ENCODE data around the gene SUGCT. TPM values are rescaled to one million over a fixed set of nuclear protein-coding genes. Genes with fewer than 3 reads are reported as not detected.

Gene SUGCT
- total RNA-seq, 1 donor from 2014 or later, result 12.0 TPM

DNA sequence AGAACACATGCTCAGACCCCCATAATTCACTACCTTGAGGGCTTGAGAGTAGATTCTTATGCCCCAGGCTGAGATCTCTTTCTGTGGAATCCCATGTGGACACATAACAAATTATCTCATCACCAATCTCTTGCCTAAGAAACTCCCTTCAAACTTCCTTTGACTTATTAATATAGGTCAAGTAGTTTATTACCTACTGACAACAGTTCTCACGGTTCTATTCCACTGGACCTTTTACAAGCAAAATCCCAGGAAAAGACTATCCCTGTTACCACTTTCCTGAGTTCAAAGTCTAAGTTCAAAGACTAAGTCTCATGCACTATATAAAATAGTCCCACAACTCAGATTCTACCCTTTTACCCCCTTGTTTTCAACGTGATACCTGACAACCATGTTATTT lies 754.7 kb downstream of the SUGCT start:
- H3K9ac ChIP-seq (ENCODE audit: low read depth in 1 of 3, low read length in 3 of 3), result no peak overlapping the region
- H3K4me1 ChIP-seq (ENCODE audit: control insufficient read depth in 3 of 3, insufficient read depth in 3 of 3, low read length in 3 of 3), result no peaks in the 10 kb centered on the region
- H3K9me3 ChIP-seq (ENCODE audit: control insufficient read depth in 3 of 3, low read length in 3 of 3), result peaks cover 0 to 3% (median 0%) of the 10 kb centered on the region in 3 donors
- H3K27ac ChIP-seq (ENCODE audit: low read depth, low read length), result no peak overlapping the region
- no peak overlapping the region for H3K4me3 ChIP-seq (ENCODE audit: low read length in 3 of 3)
- no peaks in the 10 kb centered on the region for H3K27me3 ChIP-seq (ENCODE audit: control insufficient read depth in 3 of 3, insufficient read depth in 3 of 3, low read length in 3 of 3)
- H3K36me3 ChIP-seq (ENCODE audit: control insufficient read depth in 3 of 3, insufficient read depth in 3 of 3, low read length in 3 of 3), result no peaks in the 10 kb centered on the region

DNA sequence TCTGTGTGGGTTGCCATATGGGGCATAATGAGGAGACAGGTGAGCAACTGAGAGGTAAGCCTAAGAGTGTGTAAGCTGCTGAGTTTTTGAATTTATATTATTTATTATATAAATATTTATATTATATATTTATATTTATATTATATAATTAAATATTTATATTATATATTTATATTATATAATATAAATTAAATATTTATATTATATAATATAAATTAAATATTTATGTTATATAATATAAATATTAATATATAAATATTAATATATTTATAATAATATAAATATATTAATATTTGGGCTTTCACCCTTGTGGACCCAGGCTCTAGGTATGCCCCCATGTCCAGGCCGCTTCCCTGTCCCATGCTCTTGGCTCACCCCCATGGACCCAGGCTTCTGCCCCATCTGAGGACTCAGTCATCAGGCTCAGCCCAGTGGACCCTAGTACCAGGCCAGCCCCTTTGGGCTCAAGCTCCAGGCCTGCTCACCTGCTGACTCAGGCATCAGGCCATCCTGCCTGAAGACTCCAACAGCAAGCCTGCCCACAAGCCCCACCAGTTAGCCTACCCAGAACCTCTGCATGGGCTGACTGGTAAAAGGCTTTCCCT lies 755.4 kb downstream of the SUGCT start:
- no peak overlapping the region for H3K9ac ChIP-seq (ENCODE audit: low read depth in 1 of 3, low read length in 3 of 3)
- no peaks in the 10 kb centered on the region for H3K27me3 ChIP-seq (ENCODE audit: control insufficient read depth in 3 of 3, insufficient read depth in 3 of 3, low read length in 3 of 3)
- no peak overlapping the region for H3K4me3 ChIP-seq (ENCODE audit: low read length in 3 of 3)

DNA sequence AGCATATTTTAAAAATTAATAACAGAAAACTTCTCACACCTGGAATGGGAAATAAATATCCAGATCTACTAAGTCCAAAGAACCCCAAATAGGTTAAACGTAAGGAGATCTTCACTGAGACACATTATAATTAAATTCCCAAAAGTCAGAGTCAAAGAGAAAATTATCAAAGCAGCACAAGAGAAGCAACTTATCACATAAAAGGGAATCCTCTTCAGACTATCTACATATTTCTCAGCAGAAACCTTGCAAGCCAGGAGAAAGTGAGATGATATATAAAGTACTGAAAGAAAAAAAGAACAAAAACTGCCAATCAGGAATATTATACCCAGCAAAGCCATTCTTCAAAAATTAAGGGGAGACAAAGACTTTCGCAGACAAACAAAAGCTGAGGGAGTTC lies 756.4 kb downstream of the SUGCT start:
- Histone ChIP-seq H3K27ac (ENCODE audit: low read depth, low read length) (no peak overlapping the region), H3K9me3 (ENCODE audit: control insufficient read depth in 3 of 3, low read length in 3 of 3) (peaks cover 0 to 4% (median 0%) of the 10 kb centered on the region in 3 donors), H3K4me1 (ENCODE audit: control insufficient read depth in 3 of 3, insufficient read depth in 3 of 3, low read length in 3 of 3) (no peaks in the 10 kb centered on the region), H3K9ac (ENCODE audit: low read depth in 1 of 3, low read length in 3 of 3) (no peak overlapping the region), H3K27me3 (ENCODE audit: control insufficient read depth in 3 of 3, insufficient read depth in 3 of 3, low read length in 3 of 3) (no peaks in the 10 kb centered on the region), H3K4me3 (ENCODE audit: low read length in 3 of 3) (no peak overlapping the region), H3K36me3 (ENCODE audit: control insufficient read depth in 3 of 3, insufficient read depth in 3 of 3, low read length in 3 of 3) (no peaks in the 10 kb centered on the region)

More for the DNA sequence above, 755.4 kb downstream of the SUGCT start:
- Histone ChIP-seq H3K9me3 (ENCODE audit: control insufficient read depth in 3 of 3, low read length in 3 of 3) (peaks cover 0 to 3% (median 0%) of the 10 kb centered on the region in 3 donors), H3K36me3 (ENCODE audit: control insufficient read depth in 3 of 3, insufficient read depth in 3 of 3, low read length in 3 of 3) (no peaks in the 10 kb centered on the region), H3K4me1 (ENCODE audit: control insufficient read depth in 3 of 3, insufficient read depth in 3 of 3, low read length in 3 of 3) (no peaks in the 10 kb centered on the region), H3K27ac (ENCODE audit: low read depth, low read length) (no peak overlapping the region)

DNA sequence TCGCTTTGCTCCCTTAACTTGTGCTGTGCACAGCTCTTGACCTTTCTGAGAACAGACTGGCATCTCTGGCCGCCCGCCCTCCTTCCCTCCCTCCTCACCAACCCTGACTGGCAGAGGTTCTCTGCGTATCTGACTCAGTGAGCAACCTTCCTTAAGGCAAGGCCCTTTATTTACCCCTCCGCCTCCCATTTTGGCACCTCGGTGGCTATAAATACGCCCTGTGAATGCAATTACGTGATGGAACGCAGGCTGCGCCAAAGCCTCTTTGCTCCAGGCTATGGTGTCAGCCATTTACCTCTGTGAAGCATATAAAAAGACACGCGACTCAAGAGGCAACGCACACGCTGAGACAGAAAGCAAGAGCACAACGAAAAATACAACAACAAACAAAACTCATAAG lies 764.3 kb downstream of the SUGCT start:
- peaks cover 0 to 2% (median 0%) of the 10 kb centered on the region in 3 donors for H3K9me3 ChIP-seq (ENCODE audit: control insufficient read depth in 3 of 3, low read length in 3 of 3)
- peak overlapping the region; percentile 62 for H3K27ac ChIP-seq (ENCODE audit: low read depth, low read length)
- no peak overlapping the region for H3K9ac ChIP-seq (ENCODE audit: low read depth in 1 of 3, low read length in 3 of 3)
- no peaks in the 10 kb centered on the region for H3K27me3 ChIP-seq (ENCODE audit: control insufficient read depth in 3 of 3, insufficient read depth in 3 of 3, low read length in 3 of 3)
- H3K4me1 ChIP-seq (ENCODE audit: control insufficient read depth in 3 of 3, insufficient read depth in 3 of 3, low read length in 3 of 3), result no peaks in the 10 kb centered on the region
- no peak overlapping the region for H3K4me3 ChIP-seq (ENCODE audit: low read length in 3 of 3)
- no peaks in the 10 kb centered on the region for H3K36me3 ChIP-seq (ENCODE audit: control insufficient read depth in 3 of 3, insufficient read depth in 3 of 3, low read length in 3 of 3)

DNA sequence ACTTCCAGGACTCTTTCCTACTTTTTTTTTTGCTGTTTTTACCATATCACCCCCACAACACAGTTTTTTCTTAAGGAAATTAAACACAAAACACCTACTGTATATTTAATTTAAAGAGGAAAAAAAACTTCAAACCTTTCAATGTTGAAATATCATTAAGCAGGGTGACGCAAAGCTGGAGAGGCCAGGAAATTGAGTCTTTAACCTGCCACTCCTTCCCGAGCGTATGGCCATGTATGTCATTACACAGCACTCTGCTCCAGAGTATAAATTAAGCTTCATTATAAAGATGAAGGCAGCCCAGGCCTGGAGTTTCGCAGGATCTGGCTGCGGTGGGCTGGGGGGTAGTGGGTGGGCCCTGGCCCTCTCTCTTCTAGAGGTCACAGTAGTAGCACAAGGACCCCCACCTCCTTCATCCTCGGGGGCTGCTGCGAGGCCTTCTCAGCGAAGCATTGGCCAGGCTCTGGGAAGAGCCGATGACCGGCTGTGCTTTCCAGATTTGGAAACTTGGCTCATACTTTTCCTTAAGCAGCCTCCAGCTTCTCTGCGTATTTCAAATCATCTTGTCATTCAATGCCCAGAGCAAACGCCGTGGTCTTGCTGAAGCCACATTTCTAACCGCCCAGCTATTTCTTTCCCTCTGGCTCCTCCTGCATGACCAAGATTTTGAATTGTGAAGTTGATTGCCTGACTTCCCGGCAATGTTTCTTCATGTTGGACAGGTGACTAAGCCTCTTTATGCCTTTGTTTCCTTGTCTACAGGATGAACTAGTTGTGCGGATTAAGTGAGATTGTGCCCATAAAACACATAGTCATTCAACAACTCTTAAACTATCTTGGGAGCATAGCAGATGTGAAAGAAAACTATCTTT lies 765.1 kb downstream of the SUGCT start:
- H3K9ac ChIP-seq (ENCODE audit: low read depth in 1 of 3, low read length in 3 of 3), result no peak overlapping the region
- H3K4me1 ChIP-seq (ENCODE audit: control insufficient read depth in 3 of 3, insufficient read depth in 3 of 3, low read length in 3 of 3), result no peaks in the 10 kb centered on the region
- no peaks in the 10 kb centered on the region for H3K36me3 ChIP-seq (ENCODE audit: control insufficient read depth in 3 of 3, insufficient read depth in 3 of 3, low read length in 3 of 3)
- H3K9me3 ChIP-seq (ENCODE audit: control insufficient read depth in 3 of 3, low read length in 3 of 3), result peaks cover 0 to 2% (median 0%) of the 10 kb centered on the region in 3 donors
- H3K27me3 ChIP-seq (ENCODE audit: control insufficient read depth in 3 of 3, insufficient read depth in 3 of 3, low read length in 3 of 3), result no peaks in the 10 kb centered on the region
- no peak overlapping the region for H3K4me3 ChIP-seq (ENCODE audit: low read length in 3 of 3)
- peak overlapping the region; percentile 62 for H3K27ac ChIP-seq (ENCODE audit: low read depth, low read length)

DNA sequence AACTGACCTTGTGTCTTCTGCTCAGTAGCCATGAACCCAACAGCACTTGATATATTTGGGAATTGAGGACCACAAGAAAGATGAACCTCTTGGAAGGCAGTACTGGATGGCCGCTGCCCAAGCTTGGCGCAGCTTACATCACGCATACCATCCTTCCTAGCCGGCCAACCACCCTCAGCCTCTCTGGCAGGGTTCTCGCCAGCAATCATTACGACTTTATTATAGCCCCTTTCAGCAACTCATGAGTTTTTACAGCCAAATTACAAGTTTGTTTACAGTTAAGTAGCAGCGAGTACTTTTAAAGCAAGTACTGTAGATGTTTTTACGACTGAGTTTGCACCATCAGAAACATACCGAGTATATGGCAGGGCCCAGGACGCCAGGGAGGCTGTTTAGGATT lies 769.1 kb downstream of the SUGCT start:
- no peak overlapping the region for H3K9ac ChIP-seq (ENCODE audit: low read depth in 1 of 3, low read length in 3 of 3)
- no peak overlapping the region for H3K4me3 ChIP-seq (ENCODE audit: low read length in 3 of 3)
- no peaks in the 10 kb centered on the region for H3K27me3 ChIP-seq (ENCODE audit: control insufficient read depth in 3 of 3, insufficient read depth in 3 of 3, low read length in 3 of 3)
- no peaks in the 10 kb centered on the region for H3K4me1 ChIP-seq (ENCODE audit: control insufficient read depth in 3 of 3, insufficient read depth in 3 of 3, low read length in 3 of 3)
- no peaks in the 10 kb centered on the region for H3K36me3 ChIP-seq (ENCODE audit: control insufficient read depth in 3 of 3, insufficient read depth in 3 of 3, low read length in 3 of 3)
- no peaks in the 10 kb centered on the region for H3K9me3 ChIP-seq (ENCODE audit: control insufficient read depth in 3 of 3, low read length in 3 of 3)
- H3K27ac ChIP-seq (ENCODE audit: low read depth, low read length), result no peak overlapping the region

DNA sequence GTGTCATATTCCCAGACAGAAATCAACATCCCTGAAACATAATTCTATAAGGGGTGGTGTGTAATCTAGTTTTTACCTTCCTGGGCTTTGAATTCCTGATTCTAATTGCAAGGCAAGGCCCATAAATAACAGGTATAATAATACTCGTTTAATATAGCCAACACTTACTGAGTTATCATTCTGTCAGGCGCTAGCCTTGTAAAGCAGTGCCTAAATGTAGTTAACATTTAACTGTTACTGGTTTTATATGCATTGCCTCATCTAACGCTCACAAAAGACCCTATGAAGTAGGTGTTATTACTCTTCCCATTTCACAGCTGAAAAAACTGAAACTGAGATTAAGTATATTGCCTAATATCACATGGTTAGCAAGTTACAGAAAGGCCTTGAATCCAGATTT lies 772.5 kb downstream of the SUGCT start:
- no peak overlapping the region for H3K9ac ChIP-seq (ENCODE audit: low read depth in 1 of 3, low read length in 3 of 3)
- no peak overlapping the region for H3K27ac ChIP-seq (ENCODE audit: low read depth, low read length)
- no peaks in the 10 kb centered on the region for H3K27me3 ChIP-seq (ENCODE audit: control insufficient read depth in 3 of 3, insufficient read depth in 3 of 3, low read length in 3 of 3)

DNA sequence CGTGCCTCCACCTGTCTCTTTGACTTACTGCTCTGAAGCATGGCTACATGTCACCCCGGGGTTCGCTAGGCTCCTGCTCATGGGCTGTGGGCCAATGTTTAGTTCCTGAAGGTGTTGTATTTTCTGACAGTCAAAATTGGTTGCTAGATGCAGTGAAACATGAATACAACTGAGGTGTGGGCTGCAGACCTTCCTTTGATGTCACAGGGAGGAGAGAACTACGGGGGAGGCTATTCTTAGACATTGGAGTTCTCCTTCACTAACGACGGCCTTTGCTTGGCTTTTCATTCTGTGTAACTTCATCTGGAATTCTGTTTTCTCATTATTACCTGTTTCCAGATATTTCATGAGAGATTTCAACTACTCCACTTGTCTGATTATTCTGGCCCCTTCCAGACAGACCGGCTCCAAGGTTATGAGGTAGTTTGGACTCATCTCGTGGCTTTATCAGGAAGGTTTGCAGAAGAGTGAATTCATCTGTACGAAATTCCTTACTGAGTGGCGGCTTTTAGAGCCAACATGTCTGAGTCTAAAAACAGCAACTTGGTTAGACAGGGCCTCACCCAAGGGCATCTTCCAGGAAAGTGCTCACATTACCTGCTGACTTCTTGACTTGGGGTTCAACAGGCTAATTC lies 774.7 kb downstream of the SUGCT start:
- Histone ChIP-seq H3K36me3 (ENCODE audit: control insufficient read depth in 3 of 3, insufficient read depth in 3 of 3, low read length in 3 of 3) (no peaks in the 10 kb centered on the region), H3K4me1 (ENCODE audit: control insufficient read depth in 3 of 3, insufficient read depth in 3 of 3, low read length in 3 of 3) (no peaks in the 10 kb centered on the region), H3K9me3 (ENCODE audit: control insufficient read depth in 3 of 3, low read length in 3 of 3) (no peaks in the 10 kb centered on the region), H3K9ac (ENCODE audit: low read depth in 1 of 3, low read length in 3 of 3) (no peak overlapping the region), H3K4me3 (ENCODE audit: low read length in 3 of 3) (no peak overlapping the region), H3K27ac (ENCODE audit: low read depth, low read length) (no peak overlapping the region), H3K27me3 (ENCODE audit: control insufficient read depth in 3 of 3, insufficient read depth in 3 of 3, low read length in 3 of 3) (no peaks in the 10 kb centered on the region)

More for the DNA sequence above, 772.5 kb downstream of the SUGCT start:
- H3K9me3 ChIP-seq (ENCODE audit: control insufficient read depth in 3 of 3, low read length in 3 of 3), result no peaks in the 10 kb centered on the region
- no peak overlapping the region for H3K4me3 ChIP-seq (ENCODE audit: low read length in 3 of 3)
- no peaks in the 10 kb centered on the region for H3K36me3 ChIP-seq (ENCODE audit: control insufficient read depth in 3 of 3, insufficient read depth in 3 of 3, low read length in 3 of 3)
- H3K4me1 ChIP-seq (ENCODE audit: control insufficient read depth in 3 of 3, insufficient read depth in 3 of 3, low read length in 3 of 3), result no peaks in the 10 kb centered on the region
